H1 (cell line): ENCODE results near the gene STEAP3. TPM values are rescaled to one million over a fixed set of nuclear protein-coding genes. Genes with fewer than 3 reads are reported as not detected.

ENCODE experiments used
- CTCF ChIA-PET: fragments of 300-600 bp; sonication (Branson Sonifier 250); formaldehyde crosslinking; loops from one replicate; lab custom pipeline; 2021; ENCODE audit not compliant: partially characterized antibody; lab: Charles Lee
- POLR2A ChIA-PET: fragments of 300-600 bp; sonication (Branson Sonifier 250); formaldehyde crosslinking; loops from one replicate; lab custom pipeline; 2021; ENCODE audit warnings: inconsistent platforms; ENCODE audit not compliant: partially characterized antibody; lab: Charles Lee
- DNase-seq, 2 experiments: peaks; one replicate each; pipeline versions ENCODE4 v3.0.0 to v3.0.0-alpha.2; 2010 to 2022; ENCODE audit warnings: low spot score in 2 of 2, low read depth in 1 of 2, mixed read lengths in 1 of 2
- FAIRE-seq: peaks from 2 replicates; lab custom pipeline; 2011; peaks lifted over from hg19 to GRCh38; lab: Jason Lieb, UNC
- H2AFZ ChIP-seq: 2 replicates; pipeline ENCODE4 v1.8.1; 2012; ENCODE audit warnings: low read length, inconsistent platforms
- H2AK5ac ChIP-seq: 2 replicates; pipeline ENCODE4 v1.6.1; 2013; ENCODE audit warnings: low read depth, low read length
- H2BK120ac ChIP-seq: replicated peaks from 2 replicates; pipeline ENCODE3; 2013; ENCODE audit warnings: low read depth, low read length, inconsistent platforms
- H2BK12ac ChIP-seq: 2 replicates; pipeline ENCODE4 v1.6.1; 2013; ENCODE audit warnings: low read depth, low read length
- H2BK15ac ChIP-seq: 2 replicates; pipeline ENCODE4 v1.6.1; 2013; ENCODE audit warnings: low read length
- H2BK20ac ChIP-seq: 2 replicates; pipeline ENCODE4 v1.6.1; 2013; ENCODE audit warnings: low read length
- H2BK5ac ChIP-seq: 2 replicates; pipeline ENCODE4 v1.6.1; 2013; ENCODE audit warnings: low read depth, low read length
- H3K14ac ChIP-seq: 2 replicates; pipeline ENCODE4 v1.6.1; 2013; ENCODE audit warnings: inconsistent platforms; ENCODE audit not compliant: insufficient read length
- H3K18ac ChIP-seq: 2 replicates; pipeline ENCODE4 v1.6.1; 2013; ENCODE audit warnings: low read length; ENCODE audit errors: extremely low read depth
- H3K23ac ChIP-seq: 2 replicates; pipeline ENCODE4 v1.6.1; 2013; ENCODE audit warnings: inconsistent platforms; ENCODE audit not compliant: insufficient read length
- H3K23me2 ChIP-seq: 2 replicates; pipeline ENCODE4 v1.6.1; 2013; ENCODE audit warnings: low read depth, low read length
- H3K27ac ChIP-seq: 2 replicates; pipeline ENCODE4 v1.6.1; 2011; ENCODE audit warnings: low read depth, low read length, inconsistent platforms
- H3K27me3 ChIP-seq, 4 experiments: replicated peaks in 1 of 4; 1 replicate in 1 of 4; 2 replicates in 3 of 4; pipeline versions ENCODE4 v1.6.1 to v1.8.1; 2011 to 2013; ENCODE audit warnings: low read length in 3 of 4, mild to moderate bottlenecking in 3 of 4, inconsistent platforms in 2 of 4, mixed read lengths in 2 of 4, moderate library complexity in 1 of 4; ENCODE audit not compliant: control insufficient read depth in 3 of 4, insufficient read depth in 3 of 4; ENCODE audit errors: extremely low read depth in 1 of 4
- H3K36me3 ChIP-seq, 4 experiments: 2 replicates each; pipeline versions ENCODE4 v1.6.1 to v1.8.1; 2011 to 2013; ENCODE audit warnings: mild to moderate bottlenecking in 4 of 4, low read length in 3 of 4, moderate library complexity in 2 of 4, control low read depth in 1 of 4, inconsistent platforms in 1 of 4; ENCODE audit not compliant: insufficient read depth in 4 of 4, control insufficient read depth in 2 of 4
- H3K4ac ChIP-seq: replicated peaks from 2 replicates; pipeline ENCODE3; 2013; ENCODE audit warnings: low read length, low read depth, mixed read lengths, inconsistent platforms; ENCODE audit not compliant: insufficient read length
- H3K4me1 ChIP-seq, 4 experiments: replicated peaks in 1 of 4; 1 replicate in 1 of 4; 2 replicates in 3 of 4; pipeline versions ENCODE4 v1.6.1 to v1.8.1; 2011 to 2013; ENCODE audit warnings: low read length in 3 of 4, inconsistent platforms in 2 of 4, mixed read lengths in 1 of 4; ENCODE audit not compliant: insufficient read depth in 4 of 4, control insufficient read depth in 3 of 4
- H3K4me2 ChIP-seq, 2 experiments: 2 replicates each; pipeline versions ENCODE4 v1.6.1 to v1.8.1; 2011 to 2013; ENCODE audit warnings: low read depth in 2 of 2, low read length in 2 of 2, control low read depth in 1 of 2, inconsistent platforms in 1 of 2, mild to moderate bottlenecking in 1 of 2; ENCODE audit not compliant: insufficient read depth in 1 of 2
- H3K4me3 ChIP-seq, 4 experiments: fragments of 200-600, 300-600 bp in 1 of 4; sonication (generic), shearing (Covaris generic), sonication (Bioruptor Twin) in 1 of 4; 2 replicates each; pipeline versions ENCODE4 v1.5.1 to v1.8.1; 2011 to 2016; ENCODE audit warnings: low read length in 4 of 4, low read depth in 3 of 4, control low read depth in 2 of 4, inconsistent platforms in 2 of 4, mild to moderate bottlenecking in 2 of 4, mixed read lengths in 1 of 4, moderate library complexity in 1 of 4; ENCODE audit not compliant: insufficient read depth in 2 of 4; ENCODE audit errors: extremely low read depth in 1 of 4
- H3K56ac ChIP-seq: replicated peaks from 2 replicates; pipeline ENCODE3; 2013; ENCODE audit warnings: low read depth, mild to moderate bottlenecking, mixed read lengths, low read length, inconsistent platforms; ENCODE audit not compliant: insufficient read length
- H3K79me1 ChIP-seq: 2 replicates; pipeline ENCODE4 v1.6.1; 2013; ENCODE audit warnings: low read depth, low read length, control low read depth
- H3K79me2 ChIP-seq, 2 experiments: 2 replicates each; pipeline versions ENCODE4 v1.6.1 to v1.8.1; 2012 to 2013; ENCODE audit warnings: low read length in 2 of 2, mild to moderate bottlenecking in 2 of 2, inconsistent platforms in 1 of 2; ENCODE audit not compliant: insufficient read depth in 2 of 2, control insufficient read depth in 1 of 2
- H3K9ac ChIP-seq, 4 experiments: replicated peaks in 1 of 4; 1 replicate in 1 of 4; 2 replicates in 3 of 4; pipeline versions ENCODE4 v1.6.1 to v1.8.1; 2011 to 2013; ENCODE audit warnings: low read depth in 3 of 4, low read length in 3 of 4, control low read depth in 2 of 4, mild to moderate bottlenecking in 2 of 4, moderate library complexity in 2 of 4, inconsistent platforms in 1 of 4; ENCODE audit errors: extremely low read depth in 1 of 4
- H3K9me3 ChIP-seq, 2 experiments: 2 replicates each; pipeline versions ENCODE4 v1.6.1 to v1.8.1; 2012 to 2013; ENCODE audit warnings: mild to moderate bottlenecking in 2 of 2, moderate library complexity in 2 of 2, control low read depth in 1 of 2, inconsistent platforms in 1 of 2, low read depth in 1 of 2, low read length in 1 of 2, mixed read lengths in 1 of 2; ENCODE audit not compliant: insufficient read depth in 2 of 2
- H4K20me1 ChIP-seq, 2 experiments: replicated peaks in 1 of 2; 2 replicates each; pipeline versions ENCODE3 to v1.8.1; 2011 to 2013; ENCODE audit warnings: inconsistent platforms in 2 of 2, low read length in 2 of 2, mild to moderate bottlenecking in 1 of 2; ENCODE audit not compliant: insufficient read depth in 2 of 2, control insufficient read depth in 1 of 2
- H4K5ac ChIP-seq: 2 replicates; pipeline ENCODE4 v1.6.1; 2013; ENCODE audit warnings: low read length, low read depth, mixed read lengths, inconsistent platforms; ENCODE audit not compliant: insufficient read length
- H4K8ac ChIP-seq: 2 replicates; pipeline ENCODE4 v1.8.0; 2013; ENCODE audit warnings: mild to moderate bottlenecking, moderate library complexity, low read length, inconsistent platforms; ENCODE audit not compliant: insufficient read depth; ENCODE audit errors: extremely low read depth
- H4K91ac ChIP-seq: replicated peaks from 2 replicates; pipeline ENCODE3; 2013; ENCODE audit warnings: low read length, mixed read lengths, inconsistent platforms; ENCODE audit not compliant: insufficient read length
- HDAC6 ChIP-seq: IDR thresholded peaks from one replicate; pipeline ENCODE4 v1.7.1; 2012; ENCODE audit warnings: low read depth, mild to moderate bottlenecking, inconsistent platforms, low read length, moderate library complexity
- TAF1 ChIP-seq: IDR thresholded peaks from 2 replicates; pipeline ENCODE4 v1.6.1; 2011; ENCODE audit warnings: mild to moderate bottlenecking, low read depth, low read length
- WGBS, 2 experiments: shearing (Covaris generic) in 1 of 2; methylation state at CpG; one replicate each; pipeline versions ENCODE4 v1.1.6 to v1.1.7; 2013 to 2015; ENCODE audit warnings: low lambda C conversion rate in 2 of 2, mixed read lengths in 2 of 2, inconsistent platforms in 1 of 2, low coverage in 1 of 2, missing lambda C conversion rate in 1 of 2; ENCODE audit not compliant: insufficient replicate concordance in 2 of 2, insufficient coverage in 1 of 2, insufficient read length in 1 of 2; ENCODE audit errors: extremely low coverage in 1 of 2, missing lambda C conversion rate in 1 of 2; 5-methylcytosine and 5-hydroxymethylcytosine counted together
- polyA plus RNA-seq, 7 experiments: library from polyadenylated mRNA; depleted of rRNA in 3 of 7; stranded (reverse) in 5 of 7; unstranded in 2 of 7; fragments of >200 nt in 5 of 7; fragments of 200-250 nt in 2 of 7; gene quantifications; 1 replicate in 5 of 7; 2 replicates in 1 of 7; 4 replicates in 1 of 7; pipeline versions ENCODE4 v1.2.1 to v1.2.3, GENCODE V29; 2011 to 2013; ENCODE audit warnings: missing spikeins in 2 of 7, mixed read lengths in 2 of 7
- total RNA-seq: library from RNA; stranded (reverse); fragmentation: NEBNext Ultra II Directional; extraction: Animal tissue kit (Norgen Biotek cat#: 25700); gene quantifications from 2 replicates; pipeline ENCODE4 v1.2.1, GENCODE V29; 2021

Gene STEAP3
- total and polyA plus RNA-seq, 2 of the 8 experiments (the other 6 are each of a cell fraction or from before 2014, with no cell fraction given) = 21.7 to 27.9 TPM

- Histone ChIP-seq H3K23ac (no peak overlapping the region), H2BK5ac (no peak overlapping the region), H3K14ac (no peak overlapping the region), H2BK12ac (no peak overlapping the region), H3K27ac (no peak overlapping the region), H3K79me2 (no peaks in the 10 kb centered on the region), H4K20me1 (no peaks in the 10 kb centered on the region), H2BK15ac (no peak overlapping the region), H3K9ac (no peak overlapping the region), H3K79me1 (no peaks in the 10 kb centered on the region), H3K27me3 (peaks cover 0 to 2% (median under 1%) of the 10 kb centered on the region in 4 experiments; a peak in 3 of 7 replicates), H3K4me2 (no peak overlapping the region), H3K9me3 (no peaks in the 10 kb centered on the region), H2BK20ac (no peak overlapping the region), H4K91ac (no peak overlapping the region), H2AFZ (no peak overlapping the region), H3K4me1 (peaks cover 6 to 20% (median 11%) of the 10 kb centered on the region in 4 experiments), H4K5ac (no peak overlapping the region), H3K4ac (no peak overlapping the region), H3K36me3 (no peaks in the 10 kb centered on the region), H3K18ac (no peak overlapping the region), H2AK5ac (no peak overlapping the region), H2BK120ac (no peak overlapping the region), H3K56ac (no peak overlapping the region), H3K23me2 (no peaks in the 10 kb centered on the region), H4K8ac (no peak overlapping the region), H3K4me3 (no peak overlapping the region)
- CTCF ChIA-PET = interaction anchor here (0.6 to 3.6 kb wide), 7 partner anchors 8 to 57 kb away, joined by 3 to 18 read pairs (median 4); no protein-coding TSS in a partner anchor
- no peak for DNase-seq
- 88% methylated on average over 5 of the region's 5 CpGs; no CpG with 5 or more reads in 1 of the 2 experiments for WGBS, 2 experiments
- no peak for FAIRE-seq
- POLR2A ChIA-PET = no interaction called here
- TF ChIP-seq TAF1 (no peak), HDAC6 (no peak)
These were observed 6.6 kb upstream of the STEAP3 start for GRCh38 chr2:119216994-119217393.
